HPDE6-E6E7 (cell line): Measurements from ENCODE around the gene NOL3.

Experiments used
- DNase-seq: peaks from one replicate; pipeline ENCODE4 v3.0.0; 2011; ENCODE audit warnings: missing footprints; ENCODE audit errors: extremely low spot score

The NOL3 gene

DNA sequence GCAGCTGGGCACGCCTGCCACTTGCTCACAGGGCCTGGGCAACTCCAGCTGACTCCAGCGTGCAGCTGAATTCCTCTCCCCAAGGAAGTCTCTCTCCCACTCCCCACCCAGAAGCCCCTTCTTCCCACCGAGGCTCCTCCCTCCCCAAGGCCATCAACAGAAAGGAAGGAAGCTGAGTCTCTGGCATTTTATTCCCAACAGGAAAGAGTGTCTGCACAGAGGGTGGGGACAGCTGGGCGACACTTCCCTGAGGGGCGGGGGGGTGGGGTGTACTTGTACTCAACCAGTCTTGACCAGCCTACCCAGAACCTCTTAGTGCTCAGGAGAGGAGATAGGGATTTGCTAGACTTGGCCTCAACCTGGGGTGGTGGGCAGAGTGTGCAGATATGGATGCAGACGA, 19.7 kb downstream of the NOL3 start, which contains the start of gene EXOC3L1:
EXOC3L1 (minus strand) TSS at position 96 of the 400 bp plus-strand sequence. CDS start 460 bp downstream, outside the sequence.
- DNase-seq, result no peak

DNA sequence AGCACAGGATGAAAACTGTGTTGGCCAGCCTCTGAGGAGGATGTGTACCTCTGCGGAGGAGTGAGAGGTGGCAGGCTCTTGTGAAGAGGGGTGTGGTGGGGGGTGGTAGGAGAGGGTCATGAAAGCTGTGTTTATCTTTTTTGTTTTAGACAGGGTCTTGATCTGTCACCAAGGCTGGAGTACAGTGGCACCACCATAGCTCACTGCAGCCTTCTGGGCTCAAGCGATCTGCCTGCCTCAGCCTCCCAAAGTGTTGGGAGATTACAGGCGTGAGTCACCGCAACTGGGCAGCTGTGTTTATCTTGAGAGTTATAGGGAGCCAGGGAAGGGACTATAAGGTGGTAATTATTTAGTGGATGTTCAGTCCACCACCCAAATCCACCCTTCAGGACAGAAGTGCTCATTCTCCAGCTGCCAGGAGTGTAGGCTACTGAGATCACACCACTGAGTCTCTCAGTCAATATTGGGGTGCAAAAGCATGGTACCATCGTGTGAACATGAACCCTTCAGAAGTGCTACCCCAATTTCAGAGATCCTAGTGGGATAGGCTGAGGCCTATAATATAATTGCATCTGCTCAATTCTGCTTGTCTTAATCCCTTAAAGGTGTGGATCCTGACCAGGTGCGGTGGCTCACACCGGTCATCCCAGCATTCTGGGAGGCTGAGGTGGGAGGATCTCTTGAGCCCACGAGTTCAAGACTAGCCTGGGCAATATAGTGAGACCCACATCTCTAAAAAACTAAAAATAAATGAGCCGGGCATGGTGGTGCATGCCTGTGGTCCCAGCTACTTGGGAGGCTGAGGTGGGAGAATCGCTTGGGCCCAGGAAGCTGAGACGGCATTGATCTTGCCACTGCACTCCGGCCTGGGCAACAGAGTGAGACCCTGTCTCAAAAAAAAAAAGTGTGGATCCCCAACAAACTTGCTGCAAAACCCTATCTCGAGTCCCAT, 20.4 kb downstream of the NOL3 start:
- DNase-seq, result no peak

DNA sequence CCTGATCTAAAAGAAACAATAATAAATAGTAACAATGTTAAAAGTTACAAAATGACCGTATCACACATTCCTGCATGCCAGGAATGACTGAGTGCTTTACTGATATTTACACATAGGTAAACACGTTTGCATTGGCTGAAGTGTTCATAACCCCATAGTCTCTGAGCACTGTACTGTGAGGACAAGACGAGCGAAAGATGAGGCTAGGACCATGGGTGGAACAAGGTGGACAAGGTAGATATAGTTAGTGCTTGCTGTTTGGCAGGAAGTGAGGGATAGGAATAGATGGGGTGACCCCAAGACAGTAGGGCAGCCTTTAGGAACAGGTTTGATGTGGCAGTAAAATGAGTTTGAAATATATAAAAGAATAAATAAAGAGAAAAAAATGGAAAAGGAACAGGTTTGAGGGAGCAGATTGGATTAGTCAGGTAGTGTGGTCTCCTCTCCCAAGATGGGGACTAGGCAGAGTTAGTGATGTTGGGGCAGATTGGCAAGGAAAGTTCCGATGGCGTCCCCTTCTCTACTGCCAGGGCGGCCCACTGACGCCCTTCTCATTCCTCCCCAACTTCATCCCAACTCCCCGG, 21.2 kb downstream of the NOL3 start:
- no peak for DNase-seq

DNA sequence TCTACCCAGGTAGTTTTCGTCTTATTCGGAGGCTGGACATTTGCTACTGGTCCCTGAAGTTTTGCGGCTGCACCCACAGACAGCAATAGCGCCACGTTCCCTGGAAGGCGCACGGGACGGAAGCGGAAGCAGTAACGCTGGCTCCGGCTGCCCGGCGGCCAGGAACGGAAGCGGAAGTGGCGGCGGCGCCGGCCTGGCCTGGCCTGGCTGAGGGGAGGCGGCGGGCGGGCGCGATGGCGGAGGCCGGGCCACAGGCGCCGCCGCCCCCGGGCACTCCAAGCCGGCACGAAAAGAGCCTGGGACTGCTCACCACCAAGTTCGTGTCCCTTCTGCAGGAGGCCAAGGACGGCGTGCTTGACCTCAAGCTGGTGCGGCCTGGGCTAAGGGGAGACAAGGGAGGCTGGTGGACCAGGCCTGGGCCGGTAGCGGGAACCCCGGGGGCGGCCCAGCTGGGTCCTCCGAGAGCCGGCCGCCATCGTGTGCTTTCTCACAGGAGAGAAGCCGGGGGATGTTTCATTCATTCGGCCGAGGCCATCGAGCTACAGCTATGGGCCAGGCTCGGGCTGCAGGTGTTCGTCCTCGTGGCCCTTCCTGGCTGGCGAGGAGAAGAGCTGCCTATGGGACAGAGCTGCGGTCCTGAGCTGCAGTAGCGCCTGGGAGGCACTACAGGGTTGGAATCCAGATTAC, 21.8 kb downstream of the NOL3 start, which contains the start of gene E2F4:
E2F4 (plus strand) TSS at position 161 of the 687 bp plus-strand sequence; CDS start at position 234, 73 bp downstream.
- DNase-seq, result peak; percentile 88

DNA sequence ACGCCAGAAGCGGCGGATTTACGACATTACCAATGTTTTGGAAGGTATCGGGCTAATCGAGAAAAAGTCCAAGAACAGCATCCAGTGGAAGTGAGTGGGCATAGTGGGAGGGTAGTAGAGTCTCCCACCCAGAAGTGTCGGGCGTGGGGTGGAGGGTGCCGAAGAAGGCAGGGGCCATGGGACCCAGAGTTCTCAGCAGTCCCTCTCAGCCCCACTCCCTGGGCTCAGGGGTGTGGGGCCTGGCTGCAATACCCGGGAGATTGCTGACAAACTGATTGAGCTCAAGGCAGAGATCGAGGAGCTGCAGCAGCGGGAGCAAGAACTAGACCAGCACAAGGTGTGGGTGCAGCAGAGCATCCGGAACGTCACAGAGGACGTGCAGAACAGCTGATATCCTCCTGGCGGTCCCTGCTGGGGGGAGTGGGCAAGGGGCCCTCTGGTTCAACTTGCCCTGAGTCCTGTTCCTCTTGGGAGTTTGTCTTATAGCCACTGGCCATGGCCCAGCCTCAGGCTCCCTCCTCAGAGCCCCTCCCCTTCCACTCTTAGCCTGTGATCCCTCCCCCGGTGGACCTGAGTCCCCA, 22.5 kb downstream of the NOL3 start:
- no peak for DNase-seq

DNA sequence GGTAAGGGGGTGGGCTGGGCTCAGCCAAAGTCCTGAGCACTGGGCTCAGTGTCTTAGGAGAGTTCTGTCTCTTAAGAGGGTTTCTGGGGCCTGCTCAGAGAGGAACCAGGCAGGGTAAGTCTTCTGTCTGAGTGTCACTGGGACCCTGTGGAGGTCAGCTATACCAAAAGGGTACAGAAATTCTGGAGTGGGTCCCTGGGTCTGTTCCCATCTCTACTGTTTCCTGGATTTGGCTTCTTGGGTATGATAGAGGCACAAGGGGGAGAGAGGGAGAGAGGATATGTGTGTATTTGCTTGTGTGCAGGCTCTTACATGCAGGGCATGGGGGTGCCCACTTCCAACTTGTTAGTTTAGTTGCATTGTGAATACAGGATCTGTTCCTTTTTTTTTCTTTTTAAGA, 23.2 kb downstream of the NOL3 start:
- no peak for DNase-seq

DNA sequence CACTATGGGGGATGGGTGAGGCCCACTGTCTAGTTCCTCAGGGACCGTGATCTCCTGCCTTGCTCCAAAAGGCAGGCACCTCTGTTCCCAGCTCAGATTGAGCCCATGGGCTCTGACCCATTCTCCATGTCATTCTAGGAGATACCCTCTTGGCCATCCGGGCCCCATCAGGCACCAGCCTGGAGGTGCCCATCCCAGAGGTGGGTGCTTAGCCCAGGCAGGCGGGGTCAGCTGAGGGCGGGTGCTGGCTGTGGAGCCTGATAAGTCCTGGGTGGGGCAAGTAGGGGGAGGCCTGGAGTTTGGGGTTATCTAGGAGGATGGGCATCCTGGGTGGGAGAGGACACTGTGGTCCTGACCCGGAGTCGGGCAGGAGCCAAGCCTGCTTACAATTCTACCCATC, 23.9 kb downstream of the NOL3 start:
- no peak for DNase-seq

DNA sequence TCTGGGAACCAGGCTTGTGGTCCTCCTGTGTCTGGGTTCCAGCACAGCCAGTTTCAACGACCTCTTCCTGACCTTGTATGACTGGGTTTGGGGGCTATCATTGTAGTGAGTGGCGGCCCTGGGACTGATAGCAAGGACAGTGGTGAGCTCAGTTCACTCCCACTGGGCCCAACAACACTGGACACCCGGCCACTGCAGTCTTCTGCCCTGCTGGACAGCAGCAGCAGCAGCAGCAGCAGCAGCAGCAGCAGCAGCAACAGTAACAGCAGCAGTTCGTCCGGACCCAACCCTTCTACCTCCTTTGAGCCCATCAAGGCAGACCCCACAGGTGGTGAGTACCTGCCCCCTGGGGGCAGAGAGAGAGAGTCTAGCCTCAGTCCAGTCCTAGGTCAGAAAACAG, 25.3 kb downstream of the NOL3 start:
- no peak for DNase-seq

DNA sequence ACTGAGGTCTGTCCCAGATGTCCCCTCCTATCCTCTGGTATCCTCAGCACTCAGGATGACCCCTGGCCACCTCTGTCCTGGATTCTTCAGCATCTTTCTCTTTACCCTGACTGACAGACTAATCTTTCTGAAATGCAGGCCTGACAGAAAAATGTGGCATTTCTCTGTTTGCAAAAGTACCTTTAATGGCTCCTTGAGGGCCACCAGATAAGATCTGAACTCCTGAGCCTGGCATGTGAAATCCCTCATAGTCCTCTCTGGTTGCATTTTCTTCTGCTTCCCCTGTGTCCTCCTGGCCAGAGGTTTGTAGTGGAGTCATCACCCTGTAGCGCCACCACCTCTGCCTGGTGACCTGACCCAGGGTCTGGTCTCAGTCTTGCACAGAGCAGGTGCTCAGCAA, 26.5 kb downstream of the NOL3 start:
- DNase-seq, result no peak

DNA sequence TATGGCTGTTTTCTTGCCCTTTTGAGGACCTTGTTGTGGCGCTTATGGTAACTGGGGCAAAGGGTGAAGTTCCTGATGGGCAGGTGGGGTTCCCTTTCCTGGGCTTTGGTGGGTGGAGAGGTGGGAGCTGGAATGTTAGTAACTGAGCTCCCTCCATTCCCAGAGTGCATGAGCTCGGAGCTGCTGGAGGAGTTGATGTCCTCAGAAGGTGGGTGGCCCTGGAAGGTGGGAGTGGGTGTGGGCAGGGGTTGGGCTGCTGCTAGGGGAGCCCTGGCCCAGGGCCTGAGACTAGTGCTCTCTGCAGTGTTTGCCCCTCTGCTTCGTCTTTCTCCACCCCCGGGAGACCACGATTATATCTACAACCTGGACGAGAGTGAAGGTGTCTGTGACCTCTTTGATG, 27.4 kb downstream of the NOL3 start:
- DNase-seq, result no peak

DNA sequence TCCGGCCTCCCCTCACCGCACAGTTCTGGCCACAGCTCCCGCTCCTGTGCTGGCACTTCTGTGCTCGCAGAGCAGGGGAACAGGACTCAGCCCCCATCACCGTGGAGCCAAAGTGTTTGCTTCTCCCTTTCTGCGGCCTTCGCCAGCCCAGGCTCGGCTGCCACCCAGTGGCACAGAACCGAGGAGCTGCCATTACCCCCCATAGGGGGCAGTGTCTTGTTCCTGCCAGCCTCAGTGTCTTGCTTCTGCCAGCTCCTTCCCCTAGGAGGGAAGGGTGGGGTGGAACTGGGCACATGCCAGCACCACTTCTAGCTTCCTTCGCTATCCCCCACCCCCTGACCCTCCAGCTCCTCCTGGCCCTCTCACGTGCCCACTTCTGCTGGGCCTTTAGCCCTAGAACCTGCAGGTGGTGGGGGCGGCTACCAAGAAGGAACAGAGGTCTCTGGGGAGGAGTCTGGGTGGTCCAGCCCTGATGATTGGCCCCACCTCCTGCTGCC, 27.9 kb downstream of the NOL3 start:
- DNase-seq, result peak; percentile 96

DNA sequence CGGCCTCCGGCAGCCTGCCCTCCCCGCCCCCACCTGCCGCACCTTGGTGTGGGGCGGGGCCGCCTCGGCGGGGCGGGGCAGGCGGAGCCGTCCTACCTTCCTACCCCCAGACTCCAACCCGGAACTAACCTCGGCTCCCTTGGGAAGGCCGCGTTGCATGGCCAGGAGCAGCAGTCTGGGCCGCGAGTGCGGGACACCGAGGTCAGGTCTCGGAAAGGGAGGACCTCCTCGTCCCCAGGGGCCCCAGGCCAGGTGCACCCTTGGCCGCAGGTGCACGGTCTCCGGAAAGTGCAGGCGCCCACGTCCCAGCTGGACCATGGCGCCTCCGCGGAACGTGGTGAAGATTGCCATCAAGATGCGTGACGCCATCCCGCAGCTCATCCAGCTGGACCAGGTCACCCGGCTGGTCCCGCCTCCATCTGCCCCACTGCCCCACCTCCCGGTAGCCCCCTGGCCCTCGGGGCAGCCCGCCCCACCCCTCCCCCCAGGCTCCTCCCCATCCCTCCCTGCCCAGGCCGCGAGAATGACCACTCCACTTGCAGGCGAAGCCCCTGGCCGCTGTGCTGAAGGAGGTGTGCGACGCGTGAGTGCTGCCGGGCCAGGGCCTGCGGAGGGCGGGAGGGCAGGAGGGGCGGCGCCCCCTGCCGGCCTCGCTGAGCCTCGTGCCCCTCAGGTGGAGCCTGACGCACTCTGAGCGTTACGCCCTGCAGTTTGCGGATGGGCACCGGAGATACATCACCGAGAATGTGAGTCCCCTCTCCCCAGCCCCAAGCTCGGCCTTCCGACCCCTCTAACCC, 28.9 kb downstream of the NOL3 start, which contains the start of gene ELMO3:
ELMO3 (plus strand) TSS at position 121 of the 797 bp plus-strand sequence; CDS start at position 317, 196 bp downstream.
- peak; percentile 92 for DNase-seq

DNA sequence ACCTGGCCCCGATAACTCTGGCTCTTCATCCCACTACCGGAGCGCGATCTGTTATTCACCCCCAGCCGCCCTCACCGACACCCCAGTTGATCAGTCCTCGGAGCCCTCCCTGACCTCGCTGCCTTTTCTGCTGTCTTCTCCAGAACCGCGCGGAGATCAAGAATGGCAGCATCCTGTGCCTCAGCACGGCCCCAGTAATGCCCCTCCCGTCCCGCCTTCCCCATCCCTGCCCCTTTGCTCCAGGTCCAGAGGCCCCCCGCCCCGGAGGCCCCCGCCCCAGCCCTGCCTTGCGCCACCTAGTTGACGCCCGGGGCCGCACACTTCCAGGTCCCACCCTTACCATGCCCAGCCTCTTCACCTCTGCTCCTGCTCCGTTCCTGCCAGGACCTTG, 29.5 kb downstream of the NOL3 start:
- no peak for DNase-seq

DNA sequence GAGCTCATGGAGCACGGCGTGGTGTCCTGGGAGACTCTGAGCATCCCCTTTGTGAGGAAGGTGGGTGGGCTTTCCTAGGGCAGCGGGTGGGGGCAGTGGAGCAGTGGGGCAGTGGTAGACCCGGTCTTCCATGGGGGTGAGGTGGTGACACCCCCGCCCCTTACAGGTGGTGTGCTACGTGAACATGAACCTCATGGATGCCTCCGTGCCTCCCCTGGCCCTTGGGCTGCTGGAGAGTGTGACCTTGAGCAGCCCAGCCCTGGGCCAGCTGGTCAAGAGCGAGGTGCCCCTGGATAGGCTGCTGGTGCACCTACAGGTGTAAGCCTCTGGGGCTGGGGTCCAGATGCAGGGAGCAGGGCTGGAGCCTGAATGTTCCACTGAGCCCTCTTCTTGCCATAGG, 30.2 kb downstream of the NOL3 start:
- no peak for DNase-seq

DNA sequence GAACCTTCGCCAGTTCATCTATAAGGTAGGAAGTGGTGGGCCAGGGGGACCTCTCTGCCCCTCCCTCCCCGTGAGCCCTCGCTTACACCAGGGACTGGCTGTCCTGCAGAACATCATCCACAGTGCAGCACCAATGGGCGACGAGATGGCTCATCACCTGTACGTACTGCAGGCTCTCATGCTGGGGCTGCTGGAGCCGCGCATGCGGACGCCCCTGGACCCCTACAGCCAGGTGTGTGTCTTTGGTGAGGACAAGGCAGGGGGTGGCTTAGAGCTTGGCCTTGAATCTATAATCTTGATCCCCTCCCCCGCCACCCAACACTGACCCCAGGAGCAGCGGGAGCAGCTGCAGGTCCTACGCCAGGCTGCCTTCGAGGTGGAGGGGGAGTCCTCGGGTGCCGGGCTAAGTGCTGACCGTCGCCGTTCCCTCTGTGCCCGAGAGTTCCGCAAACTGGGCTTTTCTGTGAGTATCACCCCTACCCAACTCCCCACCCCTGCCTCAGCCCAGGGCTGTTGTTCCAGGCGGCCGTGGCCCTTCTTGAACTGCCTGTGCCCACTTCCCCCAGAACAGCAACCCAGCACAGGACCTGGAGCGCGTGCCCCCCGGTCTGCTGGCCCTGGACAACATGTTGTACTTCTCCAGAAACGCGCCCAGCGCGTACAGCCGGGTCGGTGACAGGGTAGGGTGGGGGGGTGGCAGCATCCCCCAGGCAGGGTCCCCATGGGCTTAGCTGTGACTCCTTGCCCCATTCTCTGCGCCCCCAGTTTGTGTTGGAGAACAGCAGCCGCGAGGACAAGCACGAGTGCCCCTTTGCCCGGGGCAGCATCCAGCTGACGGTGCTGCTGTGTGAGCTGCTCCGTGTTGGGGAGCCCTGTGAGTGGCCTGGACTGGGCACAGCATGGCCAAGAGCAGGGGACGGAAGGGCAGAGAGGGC, 31.3 kb downstream of the NOL3 start:
- no peak for DNase-seq

DNA sequence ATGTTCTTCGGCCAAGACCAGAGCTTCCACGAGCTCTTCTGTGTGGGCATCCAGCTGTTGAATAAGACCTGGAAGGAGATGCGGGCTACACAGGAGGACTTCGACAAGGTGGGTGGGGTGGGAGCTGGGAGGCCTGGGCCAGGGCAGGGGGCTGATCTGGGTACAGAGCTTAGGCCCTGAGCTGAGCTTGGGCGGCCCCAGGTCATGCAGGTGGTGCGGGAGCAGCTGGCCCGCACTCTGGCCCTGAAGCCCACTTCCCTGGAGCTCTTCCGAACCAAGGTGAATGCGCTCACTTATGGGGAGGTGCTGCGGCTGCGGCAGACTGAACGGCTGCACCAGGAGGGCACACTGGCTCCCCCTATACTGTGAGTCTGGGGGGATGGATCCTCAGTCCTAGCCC, 32.1 kb downstream of the NOL3 start:
- DNase-seq, result no peak

DNA sequence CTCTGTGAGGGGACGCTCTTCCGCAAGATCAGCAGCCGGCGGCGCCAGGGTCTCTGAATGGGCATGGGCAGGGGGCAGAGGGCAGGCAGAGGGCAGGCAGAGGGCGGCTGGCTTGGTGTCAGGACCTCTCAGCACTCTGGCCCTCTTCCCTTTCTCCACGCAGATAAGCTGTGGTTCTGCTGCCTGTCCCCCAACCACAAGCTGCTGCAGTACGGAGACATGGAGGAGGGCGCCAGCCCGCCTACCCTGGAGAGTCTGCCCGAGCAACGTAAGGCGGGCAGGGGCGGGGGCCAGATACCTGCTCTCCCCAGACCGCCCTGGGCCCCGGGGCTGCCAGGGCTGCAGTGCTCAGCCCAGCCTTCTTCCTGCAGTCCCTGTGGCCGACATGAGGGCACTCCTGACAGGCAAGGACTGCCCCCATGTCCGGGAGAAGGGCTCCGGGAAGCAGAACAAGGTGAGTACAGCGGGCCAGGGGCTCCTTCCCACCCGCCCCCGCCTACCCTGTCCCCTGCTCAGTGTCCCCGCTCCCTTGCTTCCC, 32.7 kb downstream of the NOL3 start:
- no peak for DNase-seq

DNA sequence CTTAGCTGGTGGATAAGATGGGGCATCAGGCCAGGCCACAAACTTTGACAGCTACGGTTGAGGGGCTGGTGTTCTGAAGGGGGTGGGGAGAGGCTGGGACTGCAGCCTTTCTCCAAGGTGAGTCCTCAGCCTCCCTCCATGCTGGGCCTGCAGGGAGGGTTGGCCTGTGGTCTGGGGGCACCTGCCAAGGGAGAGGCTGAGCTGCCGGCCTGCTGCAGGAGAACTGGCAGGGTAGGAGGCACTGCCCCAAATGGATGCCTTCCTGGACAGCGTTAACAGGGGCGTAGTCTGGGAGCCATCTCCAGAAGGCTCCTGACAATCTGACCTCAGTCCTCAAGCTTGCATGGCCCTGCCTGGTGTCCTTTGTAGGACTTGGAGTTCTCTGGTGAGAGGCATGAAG, 33.7 kb downstream of the NOL3 start:
- DNase-seq, result no peak

DNA sequence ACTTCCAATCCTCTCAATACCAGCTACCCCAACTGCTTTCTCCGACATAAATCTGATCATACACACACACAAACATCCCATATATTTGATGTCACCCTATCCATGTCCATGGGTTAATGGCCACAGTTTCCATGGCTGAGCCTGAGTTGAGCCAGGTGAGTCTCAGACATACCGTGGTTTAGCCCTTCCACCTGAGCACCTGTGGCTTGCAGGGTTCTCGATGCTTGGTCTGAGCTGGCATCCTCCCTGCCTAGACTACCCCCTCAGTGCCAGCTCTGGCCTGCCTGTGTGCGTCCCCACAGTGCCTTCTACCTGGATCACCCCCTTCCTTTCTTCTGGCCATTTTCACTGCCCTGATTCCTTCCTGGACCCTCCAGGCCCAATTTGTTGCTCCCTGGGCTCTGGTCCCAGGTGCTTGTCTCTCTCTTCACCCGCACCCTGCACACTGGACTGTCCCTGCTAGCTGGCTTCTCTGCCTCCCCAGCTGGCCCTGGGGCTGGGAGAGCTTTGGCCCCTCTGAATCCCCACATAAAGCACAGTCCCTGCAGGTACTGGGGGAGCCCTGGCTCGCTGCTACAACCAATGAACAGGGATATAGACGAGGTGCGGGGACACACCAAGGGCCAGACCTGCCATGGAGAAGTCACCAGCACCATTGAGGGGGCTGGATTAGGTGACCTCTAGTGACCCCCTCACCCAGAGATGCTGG, 35.9 kb downstream of the NOL3 start:
- no peak for DNase-seq
